Activated CD8-positive, alpha-beta T cell treated with anti-CD3 and anti-CD28 coated beads for 36 hours (primary cell): ENCODE measurements around the gene ZCCHC18. TPM values are rescaled to one million over a fixed set of nuclear protein-coding genes. Genes with fewer than 3 reads are reported as not detected.
"Not testable (repeated sequence)": the region's sequence is repeated elsewhere in the genome, so short reads cannot be mapped to it uniquely, and the experiment has no call there.

ENCODE experiments used
- ATAC-seq: fragments of 200-7000 bp; cut with Tn5 transposase; one replicate; pipeline ENCODE4 v1.10.0; 2021; ENCODE audit warnings: mild to moderate bottlenecking, moderate library complexity
- CTCF ChIA-PET: fragments of 350-600 bp; sonication (Branson Sonifier 250); formaldehyde crosslinking; loops from one replicate; lab custom pipeline; 2021; ENCODE audit warnings: antibody characterized with exemption; lab: Charles Lee
- POLR2A ChIA-PET: fragments of 350-600 bp; sonication (Branson Sonifier 250); formaldehyde crosslinking; loops from one replicate; lab custom pipeline; 2021; ENCODE audit warnings: antibody characterized with exemption; lab: Charles Lee
- DNase-seq: peaks from one replicate; pipeline ENCODE4 v3.0.0-alpha.2; 2020
- H3K27ac Mint-ChIP-seq: one replicate; pipeline ENCODE4 v1.8.0; 2021; ENCODE audit warnings: mild to moderate bottlenecking, mixed read lengths
- H3K27me3 Mint-ChIP-seq: one replicate; pipeline ENCODE4 v1.8.0; 2021; ENCODE audit warnings: mixed read lengths
- H3K36me3 Mint-ChIP-seq: one replicate; pipeline ENCODE4 v1.8.0; 2021; ENCODE audit warnings: low read depth, mixed read lengths
- H3K4me1 Mint-ChIP-seq: one replicate; pipeline ENCODE4 v1.8.0; 2021; ENCODE audit warnings: low read depth, mixed read lengths
- H3K4me3 Mint-ChIP-seq: one replicate; pipeline ENCODE4 v1.8.0; 2021; ENCODE audit warnings: mild to moderate bottlenecking, moderate library complexity, mixed read lengths
- H3K9me3 Mint-ChIP-seq: one replicate; pipeline ENCODE4 v1.8.0; 2021; ENCODE audit warnings: mixed read lengths
- intact Hi-C: fragments of 100-400 bp; cut with micrococcal nuclease; formaldehyde crosslinking; loops from one replicate; pipeline ENCODE4 v1.10.0; 2022
- total RNA-seq, 2 experiments: library from RNA; stranded (reverse); gene quantifications; one replicate each; pipeline ENCODE4 v1.2.3, GENCODE V29; 2021
- TF ChIP-seq, protein P1 (sequence below): fragments of 200-600 bp; IDR thresholded peaks from one replicate; pipeline ENCODE4 v1.8.0; 2022; ENCODE audit warnings: antibody characterized with exemption, mild to moderate bottlenecking

ZCCHC18 gene
- total RNA-seq, 2 experiments from 2014 or later, result 1.5 to 2.6 TPM

DNA sequence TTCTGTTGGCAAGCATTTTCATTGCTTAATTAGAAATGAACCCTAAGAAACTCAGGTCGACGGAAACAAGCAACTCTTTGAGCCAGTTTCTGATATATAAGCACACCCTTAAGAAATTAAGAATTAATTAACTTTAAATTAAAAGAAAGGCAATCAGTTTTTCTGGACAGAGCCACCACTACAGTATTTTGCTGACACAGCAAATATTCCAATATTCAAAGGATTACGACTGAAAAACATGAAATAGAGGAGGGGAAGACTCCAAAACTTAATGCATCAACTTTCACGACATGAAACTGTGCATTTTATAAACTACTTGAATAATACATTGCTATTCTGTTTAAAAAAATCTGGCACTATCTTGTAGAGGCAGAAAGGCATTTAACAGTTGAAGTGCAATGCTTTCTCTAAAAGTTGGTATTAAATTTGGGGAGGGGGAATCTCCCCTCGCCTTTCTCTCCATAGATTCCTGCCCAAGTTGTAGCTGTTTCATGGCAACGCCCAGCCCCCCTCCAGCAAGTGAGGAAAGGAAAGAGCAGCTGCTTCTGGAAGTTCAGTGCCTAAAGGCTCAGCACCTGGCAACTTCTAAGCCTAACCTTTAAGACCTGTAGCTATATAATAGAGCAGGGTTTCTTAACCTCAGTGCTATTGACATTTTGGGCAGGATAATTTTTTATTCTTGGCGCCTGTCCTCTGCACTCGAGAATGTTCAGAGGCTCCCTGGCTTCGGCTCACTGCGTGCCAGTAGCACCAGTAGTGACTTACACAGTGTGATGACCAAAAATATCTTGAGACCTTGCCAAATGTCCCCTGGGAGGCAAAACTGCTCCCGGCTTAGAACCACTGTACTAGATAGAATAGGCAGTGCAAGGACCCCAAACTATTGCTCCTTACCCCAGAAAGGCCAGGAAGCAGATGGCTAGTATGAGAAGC, 6.7 kb upstream of the ZCCHC18 start:
- CTCF ChIA-PET, result no interaction called here
- no peaks in the 10 kb centered on the region for H3K27me3 Mint-ChIP-seq
- TF ChIP-seq, protein P1, sequence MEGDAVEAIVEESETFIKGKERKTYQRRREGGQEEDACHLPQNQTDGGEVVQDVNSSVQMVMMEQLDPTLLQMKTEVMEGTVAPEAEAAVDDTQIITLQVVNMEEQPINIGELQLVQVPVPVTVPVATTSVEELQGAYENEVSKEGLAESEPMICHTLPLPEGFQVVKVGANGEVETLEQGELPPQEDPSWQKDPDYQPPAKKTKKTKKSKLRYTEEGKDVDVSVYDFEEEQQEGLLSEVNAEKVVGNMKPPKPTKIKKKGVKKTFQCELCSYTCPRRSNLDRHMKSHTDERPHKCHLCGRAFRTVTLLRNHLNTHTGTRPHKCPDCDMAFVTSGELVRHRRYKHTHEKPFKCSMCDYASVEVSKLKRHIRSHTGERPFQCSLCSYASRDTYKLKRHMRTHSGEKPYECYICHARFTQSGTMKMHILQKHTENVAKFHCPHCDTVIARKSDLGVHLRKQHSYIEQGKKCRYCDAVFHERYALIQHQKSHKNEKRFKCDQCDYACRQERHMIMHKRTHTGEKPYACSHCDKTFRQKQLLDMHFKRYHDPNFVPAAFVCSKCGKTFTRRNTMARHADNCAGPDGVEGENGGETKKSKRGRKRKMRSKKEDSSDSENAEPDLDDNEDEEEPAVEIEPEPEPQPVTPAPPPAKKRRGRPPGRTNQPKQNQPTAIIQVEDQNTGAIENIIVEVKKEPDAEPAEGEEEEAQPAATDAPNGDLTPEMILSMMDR, result no peak

DNA sequence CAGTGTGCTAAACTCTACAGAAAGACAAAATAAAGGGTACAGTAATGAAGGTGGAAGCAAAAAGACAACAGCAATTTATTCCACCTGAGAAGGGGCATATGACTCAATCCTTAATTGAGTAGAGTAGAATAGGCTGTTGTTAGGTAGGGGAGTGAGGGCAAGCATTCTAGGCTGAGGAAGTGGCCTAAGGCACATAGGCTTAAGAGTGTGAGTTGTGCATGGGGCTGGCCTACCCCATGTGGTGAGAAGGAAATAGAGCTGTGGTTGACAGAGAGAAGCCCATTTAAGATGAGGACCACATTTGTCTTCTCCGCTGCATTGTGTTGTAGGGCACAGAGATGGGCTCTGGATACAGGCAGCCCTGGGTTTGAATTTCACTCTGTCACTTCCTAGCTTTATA, 3.4 kb upstream of the ZCCHC18 start:
- POLR2A ChIA-PET, result interaction anchor here (0.6 to 1.3 kb wide), 2 partner anchors 48 to 267 kb away, joined by 3 to 4 read pairs; partner anchors contain the start of gene SLC25A53
- TF ChIP-seq, protein P1, result no peak
- intact Hi-C loops, result no loop called here
- CTCF ChIA-PET, result interaction anchor here (1.0 to 1.6 kb wide), 2 partner anchors 10 to 27 kb away, joined by 3 to 8 read pairs; no protein-coding TSS in a partner anchor
- Mint-ChIP-seq H3K27ac (peak overlapping the region; percentile 63), H3K36me3 (peaks cover 5% of the 10 kb centered on the region), H3K27me3 (no peaks in the 10 kb centered on the region), H3K4me3 (no peak overlapping the region), H3K9me3 (no peaks in the 10 kb centered on the region), H3K4me1 (peaks cover 44% of the 10 kb centered on the region)
- ATAC-seq (no peak), DNase-seq (peak; percentile 12)

More for the DNA sequence above, 6.7 kb upstream of the ZCCHC18 start:
- Mint-ChIP-seq H3K4me3 (no peak overlapping the region), H3K36me3 (peaks cover 6% of the 10 kb centered on the region), H3K9me3 (no peaks in the 10 kb centered on the region), H3K27ac (no peak overlapping the region), H3K4me1 (peaks cover 34% of the 10 kb centered on the region)
- intact Hi-C loops, result no loop called here
- no peak for ATAC-seq
- no peak for DNase-seq
- POLR2A ChIA-PET, result interaction anchor here (0.6 kb wide), 1 partner anchor 330 kb away, joined by 3 read pairs; no protein-coding TSS in a partner anchor

DNA sequence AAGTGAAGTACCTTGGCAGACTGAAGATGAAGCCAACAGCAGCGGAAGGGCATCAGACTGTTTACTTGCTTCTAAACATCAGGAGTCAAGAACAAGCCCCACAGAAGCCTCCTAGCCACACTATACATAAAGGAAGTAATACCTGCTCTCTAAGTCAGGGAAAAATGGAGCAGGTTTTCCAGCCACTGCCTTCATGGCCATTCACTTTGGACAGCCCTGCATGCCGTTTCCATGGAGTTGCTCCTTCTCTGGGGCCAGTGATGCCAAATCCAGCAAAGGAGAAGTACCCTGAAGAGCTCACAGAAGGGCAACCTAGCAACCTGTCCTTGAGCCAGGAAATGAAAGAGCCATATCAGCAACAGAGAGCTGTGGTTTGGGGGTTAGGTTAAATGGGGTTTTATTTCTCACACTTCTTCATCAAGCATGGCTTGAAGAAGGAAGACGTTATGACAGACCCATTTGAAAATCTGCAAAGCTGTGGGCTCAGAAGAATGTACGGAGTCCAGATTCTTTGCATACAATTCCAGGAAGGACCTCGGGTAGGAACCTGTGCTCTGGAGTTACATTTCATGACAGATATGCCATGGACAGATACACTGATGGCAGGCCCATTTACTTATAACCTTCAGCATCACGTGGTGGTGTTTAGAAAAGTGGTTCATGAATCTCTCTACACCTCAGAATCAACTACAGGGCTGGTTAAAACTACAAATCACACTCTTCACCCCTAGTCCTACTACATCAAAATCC, 1.7 kb upstream of the ZCCHC18 start:
- ChIA-PET POLR2A (interaction anchor here (0.6 to 1.5 kb wide), 3 partner anchors 7 to 47 kb away, joined by 3 to 4 read pairs (median 3); partner anchors contain the start of gene SLC25A53), CTCF (interaction anchor here (3.9 to 5.7 kb wide), 2 partner anchors 10 to 26 kb away, joined by 35 to 37 read pairs; no protein-coding TSS in a partner anchor)
- Mint-ChIP-seq H3K4me3 (peak overlapping the region; percentile 81), H3K4me1 (peaks cover 53% of the 10 kb centered on the region), H3K27ac (peak overlapping the region; percentile 83)
- H3K9me3 Mint-ChIP-seq, intact Hi-C loops, H3K27me3 Mint-ChIP-seq, H3K36me3 Mint-ChIP-seq: not testable (repeated sequence)
- ATAC-seq (peak; percentile 50), DNase-seq (peak; percentile 11)

DNA sequence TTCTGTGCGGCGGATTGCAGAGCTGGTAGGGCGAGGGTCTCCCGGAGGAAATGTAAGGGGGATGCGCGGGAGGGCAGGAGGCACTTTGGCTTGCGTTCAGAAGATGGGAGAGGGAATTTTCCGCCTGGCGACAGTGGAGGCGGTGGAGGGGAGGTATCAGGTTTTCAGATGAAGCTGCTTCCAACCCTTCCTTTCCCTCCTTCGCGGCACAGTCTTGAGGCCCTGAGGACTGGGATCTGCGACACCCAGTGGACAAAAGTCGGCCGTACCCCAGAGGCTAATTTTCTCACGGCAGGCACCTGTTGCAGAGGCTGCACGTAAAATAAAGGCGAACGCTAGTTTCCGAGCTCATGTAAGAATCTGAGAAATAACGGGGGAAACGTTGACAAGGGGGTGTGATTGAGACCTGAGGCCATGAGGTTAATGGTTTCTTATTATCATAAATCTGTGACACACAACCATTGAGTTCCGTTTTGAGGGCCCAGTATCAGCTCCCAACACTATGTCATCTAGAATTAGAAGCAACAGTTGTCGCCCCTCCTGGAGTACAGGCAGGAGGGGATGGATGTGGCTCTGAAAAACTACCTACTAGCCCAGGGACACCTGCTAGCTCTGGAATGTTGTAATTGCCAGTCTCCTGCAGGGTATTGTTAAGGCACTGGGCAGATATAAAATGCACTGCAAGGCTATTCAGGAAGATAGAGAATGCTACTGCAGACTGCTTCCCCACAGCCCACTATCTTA, 1.1 kb downstream of the ZCCHC18 start:
- peak; percentile 57 for ATAC-seq
- intact Hi-C loops, result no loop called here
- Mint-ChIP-seq H3K27ac (peak overlapping the region; percentile 89), H3K27me3 (no peaks in the 10 kb centered on the region), H3K9me3 (no peaks in the 10 kb centered on the region), H3K36me3 (peaks cover 5% of the 10 kb centered on the region), H3K4me3 (peak overlapping the region; percentile 81), H3K4me1 (peaks cover 57% of the 10 kb centered on the region)
- ChIA-PET CTCF (interaction anchor here (0.9 to 5.7 kb wide), 9 partner anchors 8 to 275 kb away, joined by 3 to 37 read pairs (median 6); partner anchors contain the start of gene SLC25A53), POLR2A (interaction anchor here (0.6 to 1.6 kb wide), 6 partner anchors 10 to 193 kb away, joined by 3 to 9 read pairs (median 5); partner anchors contain the start of gene SLC25A53)
- peak; percentile 71 for DNase-seq
- TF ChIP-seq, protein P1, result peak; percentile 27
